Motor neuron (in vitro differentiated cells): ENCODE measurements around the gene GIMAP1. TPM values are rescaled to one million over a fixed set of nuclear protein-coding genes. Genes with fewer than 3 reads are reported as not detected.

ENCODE experiments used
- ATAC-seq, 8 experiments: fragments of 200-7000 bp; cut with Tn5 transposase; replicated peaks in 6 of 8; 2 replicates each; pipeline ENCODE4 v1.8.0; 2021; ENCODE audit warnings: mild to moderate bottlenecking in 8 of 8, moderate library complexity in 8 of 8
- H3K27ac ChIP-seq, 2 donors: fragments of 250-450 bp; sonication (Bioruptor Pico); 2 replicates each; pipeline ENCODE4 v1.9.0; 2021; ENCODE audit warnings: antibody characterized with exemption in 2 of 2, mild to moderate bottlenecking in 2 of 2, moderate library complexity in 1 of 2
- H3K4me1 ChIP-seq, 2 donors: fragments of 250-450 bp; sonication (Bioruptor Pico); replicated peaks in 1 of 2; 2 replicates each; pipeline ENCODE4 v1.6.1; 2021; ENCODE audit warnings: antibody characterized with exemption in 2 of 2, mild to moderate bottlenecking in 2 of 2, moderate library complexity in 1 of 2
- H3K4me3 ChIP-seq, 5 donors: fragments of 250-450 bp; sonication (Bioruptor Pico); 2 replicates each; pipeline ENCODE4 v1.9.0; 2021; ENCODE audit warnings: antibody characterized with exemption in 5 of 5, mild to moderate bottlenecking in 5 of 5, moderate library complexity in 4 of 5
- WGBS, 10 experiments: fragments of 450-650 bp; shearing (Covaris generic); methylation state at CpG; one replicate each; pipeline ENCODE4 v1.0.0; 2022; 5-methylcytosine and 5-hydroxymethylcytosine counted together
- in situ Hi-C, 9 experiments: fragments of 400-800 bp; cut with MboI; loops; one replicate each; pipeline ENCODE4 v1.15.0; 2021; ENCODE audit warnings: low sequenced_read_pairs in 9 of 9, low pct_unique_long_range_greater_than_20kb in 2 of 9; ENCODE audit not compliant: unreplicated experiment in 9 of 9
- total RNA-seq, 8 experiments: library from RNA; unstranded; fragments of 300-600 nt; gene quantifications; 2 replicates each; pipeline versions ENCODE4 v1.2.3 to v1.2.4, GENCODE V29; 2022

The GIMAP1 gene
- total RNA-seq, 8 experiments from 2014 or later, result 0.04 to 0.59 (median 0.40) TPM; not detected in 4

DNA sequence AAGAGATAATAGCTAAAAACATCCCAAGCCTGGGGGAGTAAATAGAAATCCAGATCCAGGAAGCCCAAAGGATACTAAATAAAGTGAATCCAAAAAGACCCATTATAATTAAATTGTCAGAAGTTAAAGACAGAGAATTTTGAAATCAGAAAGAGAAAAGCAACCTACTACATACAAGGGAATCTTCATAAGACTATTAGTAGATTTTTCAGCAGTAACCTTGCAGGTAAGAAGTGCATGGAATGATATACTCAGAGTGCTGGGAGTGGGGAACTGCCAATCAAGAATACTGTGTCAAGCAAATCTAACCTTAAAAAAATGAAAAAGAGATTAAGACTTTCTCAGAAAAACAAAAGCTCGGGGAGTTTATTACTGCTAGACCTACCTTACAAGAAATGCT lies 13.2 kb upstream of the GIMAP1 start:
- in situ Hi-C loops, result no loop called here
- Histone ChIP-seq H3K27ac (no peak overlapping the region), H3K4me3 (no peak overlapping the region), H3K4me1 (no peaks in the 10 kb centered on the region)
- ATAC-seq, result no peak
- WGBS, 10 experiments, result 0 to 100% (median 50%) methylated on average over 1 of the region's 1 CpG; no CpG with 5 or more reads in 1 of the 10 experiments

DNA sequence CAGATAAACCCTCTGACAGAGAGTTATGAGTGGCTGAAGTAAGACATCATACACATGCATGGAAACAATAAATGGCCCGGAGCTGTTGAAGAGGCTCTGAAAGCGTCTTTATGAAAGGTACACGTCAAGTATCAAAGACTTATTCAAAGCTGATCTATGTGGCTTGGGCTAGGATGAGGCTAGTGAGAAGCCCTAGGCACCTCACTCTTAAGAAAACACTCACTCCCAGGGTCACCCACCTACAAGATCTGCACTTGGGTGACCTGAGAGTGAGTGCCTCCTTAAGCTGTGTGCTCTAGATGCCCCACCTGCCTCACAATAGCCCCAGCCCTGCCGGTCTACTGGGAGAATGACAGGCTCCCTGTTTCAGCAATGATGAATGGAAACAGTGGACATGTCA lies 1.1 kb upstream of the GIMAP1 start:
- no peak overlapping the region for H3K4me3 ChIP-seq
- in situ Hi-C loops, result no loop called here
- H3K4me1 ChIP-seq, result no peaks in the 10 kb centered on the region
- H3K27ac ChIP-seq, result no peak overlapping the region
- 20 to 100% (median 67%) methylated on average over 1 to 4 of the region's 4 CpGs; no CpG with 5 or more reads in 5 of the 10 experiments for WGBS, 10 experiments
- no peak for ATAC-seq

DNA sequence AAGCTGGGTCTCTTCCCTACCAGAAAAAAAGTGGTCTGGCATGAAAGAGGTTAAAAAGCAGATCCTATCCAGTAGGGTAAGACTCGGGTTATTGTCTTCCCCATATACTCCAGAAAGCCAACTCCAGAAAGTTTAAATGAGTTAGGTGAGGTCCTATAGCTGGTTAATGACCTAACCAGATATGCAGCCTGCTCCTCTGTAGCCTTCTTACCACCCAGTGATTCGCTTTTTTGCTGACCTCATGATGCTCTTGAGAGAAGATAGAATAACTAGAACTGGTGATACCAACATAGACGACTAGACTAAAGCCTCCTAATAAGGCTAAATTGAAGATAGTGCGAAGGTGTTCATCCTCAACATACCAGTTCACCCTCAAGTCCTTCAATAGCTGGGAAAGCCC lies 675 bp upstream of the GIMAP1 start:
- ATAC-seq, result no peak
- Histone ChIP-seq H3K4me1 (no peaks in the 10 kb centered on the region), H3K4me3 (no peak overlapping the region), H3K27ac (no peak overlapping the region)
- WGBS, 10 experiments, result 0 to 67% (median 40%) methylated on average over 1 to 3 of the region's 4 CpGs; no CpG with 5 or more reads in 3 of the 10 experiments
- in situ Hi-C loops, result no loop called here

DNA sequence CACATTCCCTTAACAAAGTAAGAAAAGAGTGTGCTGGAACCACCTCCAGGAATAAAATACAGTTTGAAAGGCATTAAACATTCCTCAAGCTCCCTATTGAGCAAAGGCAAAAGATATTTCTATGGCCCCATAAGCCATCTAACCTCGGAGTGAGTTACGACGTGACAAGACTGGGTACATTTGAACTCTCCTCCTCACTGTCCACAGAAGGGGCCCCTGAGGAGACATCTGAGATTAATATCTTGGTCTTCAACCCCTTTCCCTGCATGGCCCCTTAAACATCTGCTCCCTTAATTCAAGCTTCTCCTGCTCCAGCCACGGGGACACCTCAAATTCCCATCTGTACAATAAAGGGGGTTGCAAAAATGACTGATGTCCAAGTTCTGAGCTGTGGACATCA lies 526 bp downstream of the GIMAP1 start:
- Histone ChIP-seq H3K27ac (no peak overlapping the region), H3K4me1 (no peaks in the 10 kb centered on the region), H3K4me3 (no peak overlapping the region)
- no peak for ATAC-seq
- in situ Hi-C loops, result no loop called here
- WGBS, 10 experiments, result 0 to 91% (median 57%) methylated on average over 1 to 4 of the region's 4 CpGs; no CpG with 5 or more reads in 3 of the 10 experiments

DNA sequence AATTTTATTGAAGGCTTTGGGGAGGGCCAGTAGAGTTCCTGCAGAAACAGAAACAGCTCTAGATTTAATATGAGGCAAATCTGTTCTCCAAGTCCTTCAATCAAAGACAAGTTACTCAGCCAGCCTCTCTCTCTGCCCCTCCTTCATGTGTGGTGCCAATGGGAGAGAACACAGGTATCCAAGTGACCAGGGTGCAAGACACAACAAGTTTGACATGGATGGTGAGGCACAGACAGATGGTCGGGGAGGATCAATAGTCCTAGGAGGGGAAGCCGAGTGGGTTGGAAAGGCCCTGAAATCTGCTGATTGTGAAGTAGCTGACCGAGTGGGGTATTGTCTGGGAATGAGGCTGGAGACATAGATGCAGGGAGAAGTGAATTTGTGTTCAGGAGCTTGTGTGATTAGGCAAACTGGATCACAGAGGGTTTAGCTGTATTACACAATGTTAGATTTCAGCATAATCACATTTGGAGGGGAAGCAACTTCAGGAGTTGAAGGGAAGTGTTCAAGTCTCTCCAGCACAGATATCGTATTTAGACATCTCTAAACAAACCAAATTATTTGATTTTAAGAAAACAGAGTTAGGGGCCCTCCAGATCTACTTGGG lies 1.5 kb downstream of the GIMAP1 start:
- H3K27ac ChIP-seq, result no peak overlapping the region
- WGBS, 10 experiments, result 0 to 76% (median 40%) methylated on average over 1 to 4 of the region's 4 CpGs; no CpG with 5 or more reads in 1 of the 10 experiments
- ATAC-seq, result no peak
- H3K4me1 ChIP-seq, result no peaks in the 10 kb centered on the region
- no peak overlapping the region for H3K4me3 ChIP-seq
- in situ Hi-C loops, result no loop called here

DNA sequence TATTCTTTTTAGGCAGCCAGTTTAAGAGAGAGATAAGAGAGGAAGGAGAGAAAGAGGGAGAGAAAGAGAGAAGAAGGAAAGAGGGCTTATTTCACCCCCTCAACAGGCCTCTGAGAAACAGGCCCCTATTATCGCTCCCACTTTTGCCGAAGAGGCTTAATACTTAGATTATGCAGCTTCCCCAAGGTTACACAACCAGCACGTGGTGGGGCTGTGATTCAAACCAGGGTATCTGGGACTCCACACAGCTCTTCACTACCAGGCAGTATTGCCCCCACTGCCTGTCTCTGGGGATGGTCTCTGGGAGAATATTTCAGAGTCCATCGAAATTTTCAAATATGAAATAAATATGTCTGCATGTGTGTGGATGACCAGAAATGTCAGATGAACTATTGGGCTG lies 3.0 kb downstream of the GIMAP1 start:
- WGBS, 10 experiments, result 66 to 83% (median 69%) methylated on average over 2 to 3 of the region's 4 CpGs; no CpG with 5 or more reads in 5 of the 10 experiments
- ATAC-seq, result no peak
- H3K4me3 ChIP-seq, result no peak overlapping the region
- no peaks in the 10 kb centered on the region for H3K4me1 ChIP-seq
- in situ Hi-C loops, result no loop called here
- H3K27ac ChIP-seq, result no peak overlapping the region

DNA sequence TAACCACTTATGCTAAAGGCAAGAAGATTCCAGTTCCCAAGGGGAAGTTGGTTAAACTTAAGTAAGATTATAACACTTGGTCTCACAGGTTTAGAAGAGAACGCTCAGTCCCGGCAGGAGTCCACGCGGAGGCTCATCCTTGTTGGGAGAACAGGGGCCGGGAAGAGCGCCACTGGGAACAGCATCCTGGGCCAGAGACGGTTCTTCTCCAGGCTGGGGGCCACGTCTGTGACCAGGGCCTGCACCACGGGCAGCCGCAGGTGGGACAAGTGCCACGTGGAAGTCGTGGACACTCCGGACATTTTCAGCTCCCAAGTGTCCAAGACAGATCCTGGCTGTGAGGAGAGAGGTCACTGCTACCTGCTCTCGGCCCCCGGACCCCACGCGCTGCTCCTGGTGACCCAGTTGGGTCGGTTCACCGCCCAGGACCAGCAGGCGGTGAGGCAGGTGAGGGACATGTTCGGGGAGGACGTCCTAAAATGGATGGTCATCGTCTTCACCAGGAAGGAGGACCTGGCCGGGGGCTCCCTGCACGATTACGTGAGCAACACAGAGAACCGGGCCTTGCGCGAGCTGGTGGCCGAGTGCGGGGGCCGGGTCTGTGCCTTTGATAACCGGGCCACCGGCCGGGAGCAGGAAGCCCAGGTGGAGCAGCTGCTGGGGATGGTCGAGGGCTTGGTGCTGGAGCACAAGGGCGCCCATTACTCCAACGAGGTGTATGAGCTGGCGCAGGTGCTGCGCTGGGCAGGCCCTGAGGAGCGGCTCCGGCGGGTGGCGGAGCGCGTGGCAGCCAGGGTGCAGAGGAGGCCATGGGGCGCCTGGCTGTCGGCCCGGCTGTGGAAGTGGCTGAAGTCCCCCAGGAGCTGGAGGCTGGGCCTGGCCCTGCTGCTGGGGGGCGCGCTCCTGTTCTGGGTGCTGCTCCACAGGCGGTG lies 3.8 kb downstream of the GIMAP1 start:
- WGBS, 10 experiments, result 32 to 93% (median 90%) methylated on average over 2 to 28 of the region's 52 CpGs; no CpG with 5 or more reads in 5 of the 10 experiments
- H3K27ac ChIP-seq, result no peak overlapping the region
- in situ Hi-C loops, result no loop called here
- H3K4me3 ChIP-seq, result no peak overlapping the region
- ATAC-seq, result no peak
- no peaks in the 10 kb centered on the region for H3K4me1 ChIP-seq

DNA sequence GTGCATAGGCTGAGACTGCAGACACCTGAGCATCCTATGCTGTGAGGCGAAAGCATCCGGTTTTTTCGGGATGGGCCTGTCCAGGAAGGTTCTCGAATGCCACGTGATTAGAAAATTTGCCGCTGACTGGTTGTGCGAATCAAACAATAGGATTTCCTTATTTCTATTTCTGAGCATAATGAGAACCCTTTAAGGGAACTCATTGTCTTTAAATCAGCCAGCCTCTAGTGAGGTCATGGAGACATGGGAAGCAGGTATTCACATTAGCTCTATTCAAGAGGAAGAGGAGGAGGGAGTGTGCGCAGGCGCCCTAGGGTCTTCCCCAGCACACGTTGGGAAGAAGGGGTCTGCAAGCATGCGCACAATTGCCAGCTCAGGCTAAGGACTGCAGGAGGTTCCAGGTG lies 5.6 kb downstream of the GIMAP1 start:
- WGBS, 10 experiments, result 40 to 95% (median 78%) methylated on average over 1 to 8 of the region's 11 CpGs; no CpG with 5 or more reads in 2 of the 10 experiments
- H3K4me3 ChIP-seq, result no peak overlapping the region
- in situ Hi-C loops, result no loop called here
- H3K4me1 ChIP-seq, result no peaks in the 10 kb centered on the region
- no peak overlapping the region for H3K27ac ChIP-seq
- ATAC-seq, result no peak

DNA sequence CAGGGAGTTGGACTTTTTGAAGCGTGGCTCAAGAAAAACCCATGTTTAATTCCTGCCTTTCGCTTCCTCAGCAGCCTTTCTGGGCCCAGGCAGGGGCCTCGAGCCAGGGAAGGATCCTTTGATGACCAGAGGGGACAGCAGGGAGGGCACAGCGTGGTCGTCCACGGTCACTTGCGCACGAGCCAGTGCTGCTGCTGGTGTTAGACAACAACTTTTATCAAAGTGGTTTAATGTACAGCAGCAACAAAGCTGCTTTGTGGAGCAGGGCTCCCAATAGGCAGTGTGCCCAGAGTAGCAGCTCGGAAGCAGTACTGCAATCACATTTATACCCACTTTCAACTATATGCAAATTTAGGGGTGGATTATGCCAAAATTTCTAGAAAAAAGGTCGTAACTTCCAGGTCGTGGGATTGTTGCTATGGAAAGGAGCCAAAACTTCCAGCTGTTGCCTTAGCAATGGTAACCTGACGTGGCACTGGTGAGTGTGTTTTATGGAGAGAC lies 6.1 kb downstream of the GIMAP1 start:
- in situ Hi-C loops, result no loop called here
- no peaks in the 10 kb centered on the region for H3K4me1 ChIP-seq
- 4 to 88% (median 64%) methylated on average over 2 to 12 of the region's 12 CpGs; no CpG with 5 or more reads in 2 of the 10 experiments for WGBS, 10 experiments
- peak in 1 of 8 experiments; percentile 22 for ATAC-seq
- no peak overlapping the region for H3K4me3 ChIP-seq
- H3K27ac ChIP-seq, result no peak overlapping the region

DNA sequence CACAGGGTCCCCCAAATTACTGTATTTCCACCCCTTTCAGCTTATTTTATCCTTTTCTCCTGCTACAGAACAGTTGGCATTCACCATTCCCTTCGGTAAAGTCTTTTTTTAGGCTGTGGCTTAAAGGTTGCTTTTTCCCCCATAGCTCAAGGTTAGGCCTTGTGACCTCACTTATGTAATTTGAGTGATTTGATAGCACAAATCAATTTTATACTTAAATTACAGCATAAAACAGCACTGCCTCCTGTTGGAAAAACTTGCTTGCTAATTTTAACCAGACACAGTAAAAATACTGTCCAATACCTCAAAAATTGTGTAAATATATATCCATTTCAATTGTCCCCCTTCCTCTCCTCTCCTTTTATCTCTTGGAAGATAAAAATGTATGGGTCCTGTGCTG lies 7.1 kb downstream of the GIMAP1 start:
- 0 to 90% (median 67%) methylated on average over 1 of the region's 1 CpG; no CpG with 5 or more reads in 1 of the 10 experiments for WGBS, 10 experiments
- H3K27ac ChIP-seq, result no peak overlapping the region
- in situ Hi-C loops, result no loop called here
- no peak for ATAC-seq
- H3K4me1 ChIP-seq, result no peaks in the 10 kb centered on the region
- no peak overlapping the region for H3K4me3 ChIP-seq

DNA sequence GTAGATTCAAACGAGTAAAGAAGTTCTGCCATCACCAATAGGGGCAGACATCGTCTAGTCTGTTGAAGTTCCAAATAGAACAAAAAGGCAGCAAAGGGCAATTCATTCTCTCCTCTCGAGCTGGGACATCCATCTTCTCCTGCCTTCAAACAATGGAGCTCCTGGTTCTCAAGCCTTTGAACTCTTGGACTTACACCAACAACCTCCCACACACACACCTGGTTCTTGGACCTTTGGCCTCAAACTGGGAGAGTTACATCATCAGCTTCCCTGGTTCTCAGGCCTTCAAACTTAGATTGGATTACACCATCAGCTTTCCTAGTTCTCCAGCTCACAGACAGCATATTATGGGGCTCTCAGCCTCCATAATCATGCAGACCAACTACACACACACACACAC lies 11.0 kb downstream of the GIMAP1 start:
- ATAC-seq, result no peak
- in situ Hi-C loops, result no loop called here
- H3K4me3 ChIP-seq, result no peak overlapping the region
- WGBS, 10 experiments, result 0 to 62% (median 30%) methylated on average over 1 to 3 of the region's 3 CpGs
- no peak overlapping the region for H3K27ac ChIP-seq
- H3K4me1 ChIP-seq, result no peaks in the 10 kb centered on the region

DNA sequence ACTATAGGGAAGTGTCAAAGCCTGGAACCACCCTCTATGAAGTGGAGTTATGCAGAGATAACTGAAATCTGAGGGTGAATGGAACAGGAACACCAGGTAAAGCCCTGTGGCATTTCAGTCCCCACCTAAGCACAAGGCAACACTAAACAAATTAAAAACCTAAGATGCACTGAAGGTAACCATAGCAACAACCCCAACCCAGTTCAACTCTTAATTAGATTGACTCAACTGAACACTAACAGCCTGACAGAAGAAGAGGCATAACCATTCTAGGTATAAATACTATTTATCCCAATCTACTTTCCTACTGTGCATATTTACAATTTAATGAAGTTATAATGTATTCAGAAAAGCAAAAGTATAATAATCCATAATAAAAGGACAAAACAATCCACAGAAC lies 11.6 kb downstream of the GIMAP1 start:
- no peak for ATAC-seq
- Histone ChIP-seq H3K27ac (no peak overlapping the region), H3K4me1 (no peaks in the 10 kb centered on the region), H3K4me3 (no peak overlapping the region)
- in situ Hi-C loops, result no loop called here

DNA sequence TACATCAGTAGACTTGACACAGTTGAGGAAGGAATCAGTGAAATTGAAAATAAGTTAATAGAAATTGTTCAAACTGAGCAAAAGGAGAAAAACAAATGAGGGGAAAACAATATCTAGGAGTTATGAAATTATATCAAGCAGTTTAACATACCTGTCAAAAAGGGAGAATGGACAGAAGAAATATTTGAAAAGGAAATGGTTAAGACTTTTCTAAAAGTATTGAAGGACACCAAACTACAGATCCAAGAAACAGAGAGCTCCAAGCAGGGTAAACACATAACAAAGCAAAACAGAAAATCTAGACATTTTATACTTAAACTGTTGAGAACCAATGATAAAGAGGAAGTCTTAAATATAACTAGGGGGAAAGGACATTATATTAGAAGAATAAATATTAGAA lies 12.2 kb downstream of the GIMAP1 start:
- no peak for ATAC-seq
- no peak overlapping the region for H3K4me3 ChIP-seq
- H3K27ac ChIP-seq, result no peak overlapping the region
- H3K4me1 ChIP-seq, result no peaks in the 10 kb centered on the region
- in situ Hi-C loops, result no loop called here
